CD4-positive, alpha-beta T cell treated with Interleukin-4 for 4 hours (primary cell): Measurements from ENCODE around the gene TNRC18.
"Not testable (repeated sequence)": the region's sequence is repeated elsewhere in the genome, so short reads cannot be mapped to it uniquely, and the experiment has no call there.

Experiments
- DNase-seq: peaks from one replicate; pipeline ENCODE4 v3.0.0-alpha.2; 2020

TNRC18 gene

DNA sequence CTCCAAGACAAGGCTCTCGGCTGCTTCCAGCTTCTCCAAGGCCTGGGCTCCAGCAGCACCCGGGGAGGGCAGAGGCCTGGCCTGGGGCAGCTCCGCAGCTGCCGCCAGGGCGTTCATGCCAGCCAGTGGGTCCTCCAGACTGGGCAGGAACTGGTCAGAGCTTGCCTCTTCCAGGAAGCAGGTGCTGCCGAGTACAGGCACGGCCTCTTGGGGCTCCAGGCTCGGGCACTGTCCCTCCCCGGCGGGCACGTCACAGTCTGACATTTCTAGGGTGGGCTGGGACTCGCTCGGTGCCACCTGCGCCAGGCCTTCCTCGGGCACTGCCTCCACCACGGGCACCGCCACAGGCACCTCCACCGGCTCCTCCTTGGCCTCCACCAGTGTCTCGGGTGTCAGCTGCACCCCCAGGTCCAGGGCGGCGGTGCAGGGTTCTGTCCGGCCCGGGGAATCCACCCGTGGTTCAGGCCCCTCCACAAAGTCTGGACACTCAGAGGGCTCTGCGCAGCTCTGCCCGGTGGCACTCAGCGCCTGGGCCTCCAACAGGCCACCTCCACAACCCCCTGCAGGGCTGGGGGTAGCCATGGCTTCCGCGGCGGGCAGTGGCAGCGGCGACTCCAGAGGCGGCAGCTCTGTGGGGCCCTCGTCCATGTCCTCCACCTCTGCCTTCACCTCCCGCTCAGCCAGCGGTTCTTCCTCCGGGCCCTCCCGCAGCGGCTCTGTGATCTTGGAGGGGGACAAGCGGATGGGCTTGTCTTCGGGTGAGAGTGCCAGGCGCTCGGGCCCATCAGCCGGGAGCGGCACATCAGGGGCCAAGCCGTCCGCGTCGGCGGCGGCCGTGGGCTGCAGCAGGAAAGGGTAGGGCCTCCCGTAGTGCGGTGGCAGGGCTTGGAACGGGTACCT lies 52.9 kb downstream of the TNRC18 start:
- no peak for DNase-seq

DNA sequence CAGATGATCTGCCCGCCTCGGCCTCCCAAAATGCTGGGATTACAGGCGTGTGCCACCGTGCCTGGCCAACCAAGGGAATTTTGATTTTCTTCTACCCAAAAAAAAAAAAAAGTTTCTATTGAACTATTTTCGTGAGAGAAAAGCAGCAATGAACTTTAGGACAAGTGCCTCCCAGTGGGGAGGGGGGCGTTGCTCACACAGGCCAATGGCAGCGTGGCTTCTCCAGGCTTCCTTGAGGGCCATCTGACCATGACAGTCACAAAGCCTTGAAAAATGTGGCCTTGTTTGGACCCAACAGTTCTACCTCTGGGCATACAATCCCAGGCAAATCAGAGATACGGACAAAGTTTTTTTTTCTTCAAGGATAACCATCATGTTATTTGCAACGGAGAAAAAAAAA lies 56.0 kb downstream of the TNRC18 start:
- no peak for DNase-seq

GRCh38 chr7:5365976-5366625 lies 57.5 kb downstream of the TNRC18 start:
- DNase-seq = peak; percentile 78

DNA sequence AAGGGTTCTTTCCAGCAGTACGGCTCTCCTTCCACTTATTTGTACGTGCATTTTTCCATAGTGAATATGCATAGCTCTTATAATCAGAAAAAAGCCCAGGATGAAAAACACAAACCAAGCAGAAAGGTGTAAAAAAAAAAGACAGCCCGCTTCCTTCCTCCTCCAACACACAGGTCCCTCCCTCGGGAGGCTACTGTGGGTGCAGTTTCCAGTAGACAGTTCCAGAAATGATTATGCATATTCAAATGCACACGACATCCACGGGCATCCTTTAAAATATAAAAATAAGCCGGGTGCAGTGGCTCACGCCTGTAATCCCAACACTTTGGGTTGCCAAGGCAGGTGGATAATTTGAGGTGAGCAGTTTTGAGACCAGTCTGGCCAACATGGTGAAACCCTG lies 59.9 kb downstream of the TNRC18 start:
- DNase-seq = no peak

DNA sequence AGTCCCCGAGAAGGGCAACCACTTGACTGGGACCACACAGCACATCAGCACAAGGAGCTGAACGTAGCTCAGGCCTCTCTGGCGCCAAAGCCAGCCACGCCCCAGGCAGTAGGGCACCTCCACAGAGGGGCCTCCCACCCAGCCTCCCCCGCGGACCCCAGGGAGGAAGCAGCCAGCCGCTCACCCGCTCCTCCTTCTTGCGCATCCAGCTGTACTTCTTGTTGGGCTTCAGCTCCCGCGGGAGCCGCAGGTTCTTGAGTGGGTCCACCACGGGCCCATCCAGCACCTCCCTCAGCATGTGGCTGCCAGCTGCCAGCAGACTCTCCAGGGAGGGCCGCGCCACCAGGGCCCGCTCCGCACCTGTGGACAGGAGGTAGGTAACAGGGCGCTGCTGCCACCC lies 61.2 kb downstream of the TNRC18 start:
- no peak for DNase-seq

GRCh38 chr7:5361446-5362127 lies 62.0 kb downstream of the TNRC18 start:
- DNase-seq = no peak

DNA sequence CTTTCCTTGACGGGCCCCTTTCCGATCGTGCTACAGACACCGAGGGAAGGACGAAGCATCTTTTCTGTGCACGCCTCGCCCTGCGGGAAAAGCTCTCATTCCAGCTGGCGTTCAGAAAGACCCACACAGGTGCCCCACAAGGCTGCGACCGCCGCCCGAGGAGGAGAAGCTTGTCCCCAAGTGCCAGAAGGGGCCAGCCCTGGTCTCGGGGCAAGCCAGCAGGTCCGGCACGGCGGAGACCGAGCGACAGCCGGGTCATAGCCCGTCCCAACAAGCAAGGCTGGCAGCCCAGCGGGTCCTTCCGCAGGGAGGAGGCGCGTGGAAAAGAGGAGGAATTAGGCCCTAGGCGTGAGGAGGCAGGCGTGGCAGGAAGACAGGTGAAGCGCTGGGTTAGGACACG lies 62.7 kb downstream of the TNRC18 start:
- DNase-seq = no peak

- no peak for DNase-seq
Observed at GRCh38 chr7:5360451-5360850, 63.2 kb downstream of the TNRC18 start.

DNA sequence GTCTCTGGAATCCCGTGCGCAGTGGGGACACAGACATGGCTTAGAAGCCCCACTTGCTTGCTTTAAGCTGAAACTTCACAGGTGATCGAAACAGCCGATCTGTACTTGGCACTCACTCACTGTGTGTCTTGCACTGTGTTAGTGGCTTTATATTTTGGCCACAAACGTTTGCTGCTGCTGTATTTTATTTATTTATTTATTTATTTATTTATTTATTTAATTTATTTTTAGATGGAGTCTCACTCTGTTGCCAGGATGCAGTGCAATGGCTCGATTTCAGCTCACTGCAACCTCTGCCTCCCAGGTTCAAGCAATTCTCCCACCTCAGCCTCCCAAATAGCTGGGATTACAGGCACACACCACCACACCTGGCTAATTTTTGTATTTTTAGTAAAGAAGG lies 63.6 kb downstream of the TNRC18 start:
- DNase-seq = not testable (repeated sequence)

DNA sequence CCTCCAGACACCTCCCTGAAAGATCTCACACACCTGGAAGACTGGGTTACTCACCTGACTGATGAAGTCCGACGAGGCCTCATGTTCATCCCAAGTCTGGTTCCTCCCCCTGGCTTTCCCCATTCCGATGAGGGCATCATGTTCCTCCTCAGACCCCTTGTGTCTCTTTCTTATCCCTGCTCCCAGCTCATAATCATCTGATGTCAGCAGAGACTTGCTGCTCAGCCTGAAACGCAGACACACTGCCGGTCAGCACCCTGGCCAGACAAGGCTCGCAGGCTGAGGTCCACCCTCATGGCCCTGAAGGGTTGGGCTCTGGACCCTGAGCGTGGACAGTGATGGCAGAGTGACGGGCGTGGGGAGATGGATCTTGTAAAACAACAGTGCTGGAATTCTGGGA lies 64.3 kb downstream of the TNRC18 start:
- no peak for DNase-seq

DNA sequence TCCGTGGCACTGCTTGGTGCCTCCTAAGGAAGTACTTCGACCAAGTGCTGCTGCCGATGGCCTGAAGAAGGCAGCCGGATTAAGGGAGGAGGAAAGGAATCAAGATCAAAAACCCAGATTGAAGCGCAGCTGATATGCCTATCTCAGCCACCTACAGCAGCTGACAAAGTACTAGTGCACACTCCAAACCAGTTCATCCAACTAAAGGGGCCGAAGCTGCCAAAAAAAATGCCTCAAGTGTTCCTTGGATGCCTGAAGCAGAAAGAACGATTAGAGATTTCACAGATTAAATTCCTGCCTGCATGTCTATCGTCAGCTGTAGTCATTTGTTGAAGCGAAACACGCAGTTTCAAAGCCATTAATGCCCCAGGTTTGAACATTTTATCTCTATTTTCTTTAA lies 65.7 kb downstream of the TNRC18 start:
- no peak for DNase-seq

DNA sequence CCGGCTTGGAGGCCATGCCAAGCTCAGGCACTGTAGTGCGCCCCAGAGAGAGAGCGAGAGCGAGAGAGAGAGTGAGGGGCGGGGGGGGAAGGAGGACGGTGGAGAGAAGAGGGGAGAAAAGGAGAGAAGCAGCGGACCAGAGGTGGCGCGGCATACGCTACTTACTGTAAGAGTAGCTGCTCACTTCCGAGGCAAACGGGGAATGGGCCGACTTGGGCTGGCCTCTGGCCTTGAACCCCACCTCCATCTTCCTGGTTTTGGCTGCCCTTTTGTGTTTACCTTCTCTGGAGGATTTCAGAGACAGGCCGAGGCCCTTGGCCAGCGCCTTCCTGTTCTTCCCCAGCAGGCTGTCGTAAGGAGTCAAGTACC lies 66.9 kb downstream of the TNRC18 start:
- DNase-seq = no peak

DNA sequence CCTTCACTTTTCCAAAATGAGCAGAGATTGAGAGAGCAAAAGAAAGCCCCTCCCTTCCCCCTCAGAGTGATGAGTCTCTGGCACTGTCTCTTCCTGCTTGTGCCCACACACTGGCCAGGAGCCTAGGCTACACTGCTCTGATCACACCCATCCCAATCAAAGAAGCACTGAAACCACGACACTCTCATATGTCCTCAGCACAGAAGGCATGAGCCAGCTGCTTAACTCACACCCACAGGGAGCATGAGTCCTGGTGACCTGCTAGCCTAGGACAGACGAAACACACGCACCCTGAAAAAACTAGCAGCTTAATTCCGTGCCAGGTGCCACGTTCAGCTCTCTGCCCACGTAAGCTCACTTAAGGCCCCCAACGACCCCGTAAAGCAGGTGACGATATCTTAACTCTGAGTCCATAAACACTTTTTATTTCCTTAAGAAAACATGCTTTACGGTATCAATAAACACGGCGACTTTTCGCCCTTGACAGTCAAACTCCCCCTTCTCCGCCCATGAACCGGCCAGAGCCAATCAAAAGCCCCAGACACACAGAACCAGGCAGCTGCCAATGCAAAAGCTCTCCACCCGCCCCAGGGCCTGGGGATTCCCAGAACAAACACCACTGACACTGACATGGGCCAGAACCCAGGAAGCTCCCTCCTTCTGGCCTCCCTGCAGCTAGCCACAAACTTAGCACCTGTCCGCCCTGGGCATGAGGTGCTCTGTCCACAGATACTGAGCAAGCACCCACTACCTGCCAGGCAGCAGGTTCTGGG lies 69.0 kb downstream of the TNRC18 start:
- DNase-seq = no peak

- no peak for DNase-seq
Observed at GRCh38 chr7:5352440-5353010, 71.1 kb downstream of the TNRC18 start.

DNA sequence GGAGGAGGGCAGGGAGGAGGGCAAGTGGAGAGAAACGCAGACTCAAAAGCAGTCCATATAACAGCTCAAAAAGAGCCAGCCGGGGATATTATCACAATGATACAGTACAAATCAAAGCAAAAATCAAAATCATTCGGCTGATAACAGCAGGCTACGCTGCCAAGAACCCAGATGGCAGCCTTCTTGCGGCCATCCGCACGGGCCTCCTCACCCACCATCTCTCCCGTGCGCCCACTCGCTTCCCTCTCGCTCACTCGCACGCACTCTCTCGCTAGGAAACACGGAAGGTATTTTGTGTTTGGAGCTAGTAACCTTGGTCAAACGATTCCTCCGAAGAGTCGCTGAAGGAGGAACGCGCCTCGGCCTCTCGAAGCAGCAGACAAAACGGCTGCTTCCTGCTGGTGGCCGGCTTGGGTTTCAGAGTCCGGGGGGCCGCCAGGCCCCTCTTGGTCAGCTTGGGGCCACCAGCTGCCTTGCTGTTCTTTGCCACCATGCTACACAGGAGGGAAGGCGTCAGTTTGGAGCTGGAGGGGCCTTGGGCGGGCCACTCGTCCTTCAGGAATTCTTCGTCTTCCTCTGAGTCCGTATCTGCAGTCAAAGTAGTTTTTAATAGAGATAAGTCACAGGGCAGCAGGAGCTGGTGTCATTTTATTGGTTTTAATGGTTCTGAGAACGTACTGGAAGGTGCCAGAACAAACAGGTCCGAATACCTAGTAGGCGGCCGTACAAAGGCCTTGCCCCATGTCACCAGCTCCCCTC lies 71.9 kb downstream of the TNRC18 start:
- no peak for DNase-seq

DNA sequence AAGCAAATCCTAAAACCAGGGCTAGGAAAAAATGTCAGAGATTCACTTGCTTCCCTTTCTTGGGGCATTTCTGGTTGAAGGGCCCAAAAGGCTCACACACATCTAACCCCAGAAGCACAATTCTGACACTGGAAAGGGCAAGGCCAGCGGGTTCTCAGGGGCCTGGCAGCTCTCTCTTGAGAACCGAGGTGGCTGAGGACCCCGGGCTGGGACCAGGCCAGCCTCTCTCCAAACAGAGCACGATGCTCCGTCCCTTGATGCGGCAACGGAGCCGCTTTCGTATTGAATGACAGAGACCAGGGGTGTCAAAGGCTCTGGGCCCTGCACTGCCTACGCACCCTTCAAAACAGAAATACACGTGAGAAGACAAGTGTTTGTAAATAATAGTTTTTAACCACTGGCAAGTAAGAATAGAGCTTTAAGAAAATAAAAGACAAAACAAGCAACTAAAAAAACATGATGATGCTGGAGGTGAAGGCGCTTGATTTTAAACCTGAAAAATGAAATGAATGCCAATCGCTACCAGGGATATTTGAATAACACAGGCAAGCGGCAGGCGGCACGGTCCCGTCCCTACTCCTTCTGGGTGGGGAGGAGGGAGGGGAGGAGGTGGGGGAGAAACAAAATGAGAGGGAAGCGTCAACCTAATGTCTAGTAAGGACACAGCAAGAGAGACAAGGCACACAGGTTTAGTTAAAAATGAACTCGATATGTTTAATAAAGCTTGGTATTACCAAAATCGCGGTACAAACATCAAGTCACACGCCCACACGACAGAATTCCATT lies 72.8 kb downstream of the TNRC18 start:
- no peak for DNase-seq

- DNase-seq = no peak
Observed at GRCh38 chr7:5350174-5350463, 73.5 kb downstream of the TNRC18 start.

GRCh38 chr7:5349437-5350173 lies 74.0 kb downstream of the TNRC18 start:
- DNase-seq = no peak

DNA sequence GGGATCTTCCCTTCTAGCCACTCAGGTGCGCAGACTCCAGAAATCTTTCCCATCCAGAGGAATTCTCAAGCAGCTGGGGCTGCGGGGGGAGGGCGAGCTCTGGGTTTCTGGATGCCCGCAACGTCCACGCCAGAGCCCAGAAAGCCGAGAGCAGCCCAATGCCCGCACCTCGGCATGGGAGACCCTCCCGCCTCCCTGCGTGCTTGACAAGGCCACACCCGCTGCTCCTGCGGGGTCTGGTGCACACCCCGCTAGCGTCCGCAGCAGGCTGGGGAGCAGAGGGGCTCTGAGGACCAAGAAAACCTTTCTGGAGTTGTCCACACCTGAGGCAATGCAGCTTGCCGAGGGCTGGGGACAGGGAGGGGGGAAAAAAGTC lies 74.6 kb downstream of the TNRC18 start:
- DNase-seq = no peak

DNA sequence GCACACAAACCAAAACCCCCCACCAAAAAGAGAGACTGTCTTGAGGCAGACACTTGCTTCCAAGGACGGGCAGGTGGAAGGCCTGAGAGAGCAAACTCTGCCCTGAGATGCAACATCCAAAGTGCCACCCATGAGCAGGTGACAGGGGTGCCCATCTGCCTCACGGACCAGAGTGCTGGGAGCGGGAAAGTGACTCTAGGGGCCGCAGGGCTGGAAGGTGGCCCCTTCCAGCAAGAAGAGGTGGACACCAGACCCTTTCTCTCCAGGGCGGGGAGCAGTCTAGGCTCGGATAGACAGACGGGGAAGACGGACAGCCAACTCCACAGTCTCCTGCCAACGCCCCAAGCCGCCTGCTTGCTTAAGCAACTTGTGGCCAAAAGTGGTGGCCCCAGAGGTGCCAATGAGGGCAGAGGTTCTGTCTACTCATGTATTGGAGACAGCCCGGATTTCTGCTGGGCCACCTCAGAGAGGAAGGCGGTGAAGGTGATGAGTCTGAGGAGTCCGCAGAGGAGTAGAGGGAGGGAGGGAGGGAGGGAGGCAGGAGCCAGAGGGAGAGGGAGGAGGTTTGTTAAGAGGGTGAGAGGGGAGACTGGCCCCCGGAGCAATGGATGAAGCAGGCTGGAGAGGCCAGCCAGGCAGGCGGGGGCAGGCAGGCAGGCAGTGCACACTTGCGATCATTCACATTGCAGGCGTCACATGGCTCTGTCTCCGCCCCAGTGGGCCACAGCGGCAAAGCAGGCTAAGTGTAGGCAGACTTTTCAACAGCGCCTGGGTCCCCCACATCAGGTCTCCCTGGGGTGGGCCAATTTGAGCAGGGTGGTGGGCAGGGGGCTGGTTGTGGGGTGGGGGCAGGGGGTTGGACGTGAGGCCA lies 75.3 kb downstream of the TNRC18 start:
- no peak for DNase-seq
